B cell (primary cell): Measurements from ENCODE around the gene CACNG6. TPM values are rescaled to one million over a fixed set of nuclear protein-coding genes. Genes with fewer than 3 reads are reported as not detected.

Experiments used
- ATAC-seq: fragments of 200-7000 bp; cut with Tn5 transposase; one replicate; pipeline ENCODE4 v1.10.0; 2021; ENCODE audit warnings: low read depth, mild to moderate bottlenecking, moderate number of reproducible peaks, moderate library complexity
- CTCF ChIA-PET: fragments of 350-600 bp; sonication (Branson Sonifier 250); formaldehyde crosslinking; loops from one replicate; lab custom pipeline; 2021; ENCODE audit warnings: antibody characterized with exemption, inconsistent platforms; lab: Charles Lee
- POLR2A ChIA-PET: fragments of 350-600 bp; sonication (Branson Sonifier 250); formaldehyde crosslinking; loops from one replicate; lab custom pipeline; 2021; ENCODE audit warnings: antibody characterized with exemption; lab: Charles Lee
- DNase-seq: peaks from one replicate; pipeline ENCODE4 v3.0.0; 2013
- H2AFZ ChIP-seq: 2 replicates; pipeline ENCODE4 v1.6.1; 2012; ENCODE audit warnings: mild to moderate bottlenecking, low read depth, low read length; ENCODE audit not compliant: insufficient read depth, poor library complexity, severe bottlenecking
- H3K27ac ChIP-seq, 2 donors: 1 replicate in 1 of 2; 2 replicates in 1 of 2; pipeline ENCODE4 v1.5.1; 2012 to 2013; ENCODE audit warnings: low read length in 2 of 2, mild to moderate bottlenecking in 2 of 2, moderate library complexity in 1 of 2
- H3K27me3 ChIP-seq, 4 experiments: fragments of 200-600 bp in 1 of 4; sonication (generic) in 1 of 4; replicated peaks in 1 of 4; 1 replicate in 2 of 4; 2 replicates in 2 of 4; pipeline versions ENCODE4 v1.6.1 to v1.7.0; 2013 to 2016; ENCODE audit warnings: low read length in 3 of 4, mild to moderate bottlenecking in 2 of 4, mixed read lengths in 1 of 4, moderate library complexity in 1 of 4; ENCODE audit not compliant: insufficient read depth in 4 of 4, control insufficient read depth in 3 of 4; ENCODE audit errors: control extremely low read depth in 1 of 4
- H3K36me3 ChIP-seq, 2 experiments: replicated peaks in 1 of 2; 1 replicate in 1 of 2; 2 replicates in 1 of 2; pipeline versions ENCODE4 v1.6.1 to v1.7.1; 2013; ENCODE audit warnings: low read length in 1 of 2; ENCODE audit not compliant: insufficient read depth in 2 of 2, control insufficient read depth in 1 of 2; ENCODE audit errors: control extremely low read depth in 1 of 2, extremely low read depth in 1 of 2
- H3K4me1 ChIP-seq, 2 donors: fragments of 200-600 bp in 1 of 2; sonication (generic) in 1 of 2; 1 replicate in 1 of 2; 2 replicates in 1 of 2; pipeline versions ENCODE4 v1.5.1 to v1.6.1; 2013 to 2017; ENCODE audit warnings: low read length in 2 of 2; ENCODE audit not compliant: control insufficient read depth in 2 of 2, insufficient read depth in 2 of 2
- H3K4me2 ChIP-seq: replicated peaks from 2 replicates; pipeline ENCODE3; 2012; ENCODE audit warnings: mild to moderate bottlenecking, low read depth, low read length; ENCODE audit not compliant: poor library complexity, severe bottlenecking
- H3K4me3 ChIP-seq, 5 experiments: fragments of 200-600 bp in 1 of 5; sonication (generic) in 1 of 5; 1 replicate in 3 of 5; 2 replicates in 2 of 5; pipeline versions ENCODE4 v1.5.1 to v1.7.0; 2011 to 2016; ENCODE audit warnings: low read length in 4 of 5, mild to moderate bottlenecking in 4 of 5, low read depth in 2 of 5, control low read depth in 1 of 5, moderate library complexity in 1 of 5; ENCODE audit not compliant: insufficient read depth in 1 of 5; ENCODE audit errors: control extremely low read depth in 1 of 5, extremely low read depth in 1 of 5
- H3K79me2 ChIP-seq: fragments of 200-600 bp; sonication (generic); one replicate; pipeline ENCODE4 v1.6.0; 2016; ENCODE audit warnings: low read length; ENCODE audit not compliant: control insufficient read depth, insufficient read depth
- H3K9ac ChIP-seq: fragments of 200-600 bp; sonication (generic); 2 replicates; pipeline ENCODE4 v1.6.1; 2017; ENCODE audit warnings: mild to moderate bottlenecking, low read length, moderate library complexity
- H3K9me3 ChIP-seq, 3 donors: one replicate each; pipeline versions ENCODE4 v1.6.1 to v1.7.1; 2013; ENCODE audit warnings: low read length in 2 of 3; ENCODE audit not compliant: control insufficient read depth in 2 of 3, insufficient read depth in 1 of 3; ENCODE audit errors: control extremely low read depth in 1 of 3
- H4K20me1 ChIP-seq: 2 replicates; pipeline ENCODE4 v1.6.0; 2012; ENCODE audit warnings: mild to moderate bottlenecking, low read length; ENCODE audit not compliant: insufficient read depth, control insufficient read depth, poor library complexity, severe bottlenecking
- H3K27ac Mint-ChIP-seq: one replicate; pipeline ENCODE4 v1.8.0; 2021; ENCODE audit warnings: mixed read lengths
- H3K27me3 Mint-ChIP-seq: one replicate; pipeline ENCODE4 v1.8.0; 2021; ENCODE audit warnings: mixed read lengths
- H3K4me1 Mint-ChIP-seq: one replicate; pipeline ENCODE4 v1.8.0; 2021; ENCODE audit warnings: mixed read lengths
- H3K4me3 Mint-ChIP-seq: one replicate; pipeline ENCODE4 v1.8.0; 2021; ENCODE audit warnings: mixed read lengths
- H3K9me3 Mint-ChIP-seq: one replicate; pipeline ENCODE4 v1.8.0; 2022; ENCODE audit warnings: mixed read lengths; ENCODE audit not compliant: insufficient read depth
- EZH2 ChIP-seq: IDR thresholded peaks from 2 replicates; pipeline ENCODE4 v1.6.1; 2012; ENCODE audit warnings: borderline replicate concordance, low read depth, mild to moderate bottlenecking, moderate library complexity, low read length; ENCODE audit not compliant: insufficient read depth, poor library complexity, severe bottlenecking
- WGBS: methylation state at CpG from one replicate; pipeline ENCODE4 v1.1.5; 2013; ENCODE audit warnings: missing lambda C conversion rate; ENCODE audit not compliant: insufficient coverage; 5-methylcytosine and 5-hydroxymethylcytosine counted together
- intact Hi-C: fragments of 100-400 bp; cut with micrococcal nuclease; formaldehyde crosslinking; loops from one replicate; pipeline ENCODE4 v1.10.0; 2022
- polyA plus RNA-seq: library from polyadenylated mRNA; depleted of rRNA; stranded (reverse); fragments of >200 nt; gene quantifications from 2 replicates; pipeline ENCODE4 v1.2.3, GENCODE V29; 2012
- small RNA-seq: library from RNA; depleted of rRNA; stranded (forward); fragments of <200 nt; gene quantifications from one replicate; pipeline ENCODE3, GENCODE V24; 2012; ENCODE audit warnings: low replicate concordance, low read depth; ENCODE audit not compliant: insufficient read length
- total RNA-seq, 2 donors: library from RNA; stranded (reverse); fragments of 120-200 nt in 1 of 2; gene quantifications; 1 replicate in 1 of 2; 2 replicates in 1 of 2; pipeline versions ENCODE4 v1.2.3 to v1.2.4, GENCODE V29; 2013 to 2022
- TF ChIP-seq, protein P1 (sequence below): fragments of 200-600 bp; IDR thresholded peaks from one replicate; pipeline ENCODE4 v1.8.0; 2022; ENCODE audit warnings: antibody characterized with exemption, mild to moderate bottlenecking

The CACNG6 gene
- total and polyA plus RNA-seq, 2 donors (not counting 1 experiment from before 2014, with no cell fraction given) = not detected

- TF ChIP-seq, protein P1, sequence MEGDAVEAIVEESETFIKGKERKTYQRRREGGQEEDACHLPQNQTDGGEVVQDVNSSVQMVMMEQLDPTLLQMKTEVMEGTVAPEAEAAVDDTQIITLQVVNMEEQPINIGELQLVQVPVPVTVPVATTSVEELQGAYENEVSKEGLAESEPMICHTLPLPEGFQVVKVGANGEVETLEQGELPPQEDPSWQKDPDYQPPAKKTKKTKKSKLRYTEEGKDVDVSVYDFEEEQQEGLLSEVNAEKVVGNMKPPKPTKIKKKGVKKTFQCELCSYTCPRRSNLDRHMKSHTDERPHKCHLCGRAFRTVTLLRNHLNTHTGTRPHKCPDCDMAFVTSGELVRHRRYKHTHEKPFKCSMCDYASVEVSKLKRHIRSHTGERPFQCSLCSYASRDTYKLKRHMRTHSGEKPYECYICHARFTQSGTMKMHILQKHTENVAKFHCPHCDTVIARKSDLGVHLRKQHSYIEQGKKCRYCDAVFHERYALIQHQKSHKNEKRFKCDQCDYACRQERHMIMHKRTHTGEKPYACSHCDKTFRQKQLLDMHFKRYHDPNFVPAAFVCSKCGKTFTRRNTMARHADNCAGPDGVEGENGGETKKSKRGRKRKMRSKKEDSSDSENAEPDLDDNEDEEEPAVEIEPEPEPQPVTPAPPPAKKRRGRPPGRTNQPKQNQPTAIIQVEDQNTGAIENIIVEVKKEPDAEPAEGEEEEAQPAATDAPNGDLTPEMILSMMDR = no peak
- TF ChIP-seq EZH2 = no peak
- H3K4me2 ChIP-seq = no peak overlapping the region
- H3K9ac ChIP-seq = no peak overlapping the region
- Mint-ChIP-seq H3K27me3 (peaks cover 29% of the 10 kb centered on the region), H3K27ac (no peak overlapping the region), H3K9me3 (peaks cover 7% of the 10 kb centered on the region), H3K4me3 (no peak overlapping the region), H3K4me1 (no peaks in the 10 kb centered on the region)
- DNase-seq (no peak), ATAC-seq (no peak)
- no peaks in the 10 kb centered on the region for H3K36me3 ChIP-seq
- peaks cover 0 to 3% (median 0%) of the 10 kb centered on the region in 4 experiments for H3K27me3 ChIP-seq
- H3K27ac ChIP-seq = no peak overlapping the region
- intact Hi-C loops = no loop called here
- no peak overlapping the region for H2AFZ ChIP-seq
- 100% methylated on average over 2 of the region's 4 CpGs for WGBS
- ChIA-PET CTCF (no interaction called here), POLR2A (no interaction called here)
- H3K9me3 ChIP-seq = peaks cover 0 to 10% (median 0%) of the 10 kb centered on the region in 3 donors
- H3K4me3 ChIP-seq = no peak overlapping the region
- no peaks in the 10 kb centered on the region for H3K79me2 ChIP-seq
- H3K4me1 ChIP-seq = no peaks in the 10 kb centered on the region
- no peaks in the 10 kb centered on the region for H4K20me1 ChIP-seq
Observed at GRCh38 chr19:54047616-54048015, 56.2 kb downstream of the CACNG6 start.

Small RNAs within 50 kb of the gene (small RNA-seq; reads per million reads assigned to genes)
- gene AC012314.20 = not detected

Other genes with a start within 250 kb of the CACNG6 start
- gene NLRP12, start 167.3 kb upstream of the CACNG6 start, total RNA-seq = not detected in 2 replicates
- 0.22 and 0.26 TPM in 2 replicates for gene NLRP12, start 167.3 kb upstream of the CACNG6 start, polyA plus RNA-seq
- gene MYADM, start 123.8 kb upstream of the CACNG6 start, total RNA-seq = 18.5 and 18.9 TPM in 2 replicates
- gene MYADM, start 123.8 kb upstream of the CACNG6 start, polyA plus RNA-seq = 172 and 184 TPM in 2 replicates
- gene PRKCG, start 109.4 kb upstream of the CACNG6 start, total RNA-seq = not detected in 2 replicates
- gene PRKCG, start 109.4 kb upstream of the CACNG6 start, polyA plus RNA-seq = 0.31 and 2.6 TPM in 2 replicates
- gene CACNG7, start 82.4 kb upstream of the CACNG6 start, total RNA-seq = not detected in 2 replicates
- gene CACNG7, start 82.4 kb upstream of the CACNG6 start, polyA plus RNA-seq = not detected in 2 replicates
- not detected in 2 replicates for gene CACNG8, start 28.7 kb upstream of the CACNG6 start, total RNA-seq
- not detected in 2 replicates for gene CACNG8, start 28.7 kb upstream of the CACNG6 start, polyA plus RNA-seq
- not detected in 2 replicates for gene VSTM1, start 72.3 kb downstream of the CACNG6 start, total RNA-seq
- 0.58 and 0.82 TPM in 2 replicates for gene VSTM1, start 72.3 kb downstream of the CACNG6 start, polyA plus RNA-seq
- not detected in 2 replicates for gene TARM1, start 89.7 kb downstream of the CACNG6 start, total RNA-seq
- not detected in 2 replicates for gene TARM1, start 89.7 kb downstream of the CACNG6 start, polyA plus RNA-seq
- not detected in 2 replicates for gene OSCAR, start 109.2 kb downstream of the CACNG6 start, total RNA-seq
- 1.1 and 1.7 TPM in 2 replicates for gene OSCAR, start 109.2 kb downstream of the CACNG6 start, polyA plus RNA-seq
- gene NDUFA3, start 111.2 kb downstream of the CACNG6 start, total RNA-seq = 91.8 and 94.4 TPM in 2 replicates
- 46.6 and 55.4 TPM in 2 replicates for gene NDUFA3, start 111.2 kb downstream of the CACNG6 start, polyA plus RNA-seq
- gene TFPT, start 124.0 kb downstream of the CACNG6 start, total RNA-seq = 10.4 and 12.7 TPM in 2 replicates
- 8.4 and 8.7 TPM in 2 replicates for gene TFPT, start 124.0 kb downstream of the CACNG6 start, polyA plus RNA-seq
- gene PRPF31, start 124.1 kb downstream of the CACNG6 start, total RNA-seq = 65.4 and 66.2 TPM in 2 replicates
- gene PRPF31, start 124.1 kb downstream of the CACNG6 start, polyA plus RNA-seq = 61.2 and 62.4 TPM in 2 replicates
- 71.0 and 82.1 TPM in 2 replicates for gene CNOT3, start 146.1 kb downstream of the CACNG6 start, total RNA-seq
- gene CNOT3, start 146.1 kb downstream of the CACNG6 start, polyA plus RNA-seq = 28.1 and 28.5 TPM in 2 replicates
- gene LENG1, start 168.1 kb downstream of the CACNG6 start, total RNA-seq = 13.7 and 16.5 TPM in 2 replicates
- 9.0 and 9.2 TPM in 2 replicates for gene LENG1, start 168.1 kb downstream of the CACNG6 start, polyA plus RNA-seq
- gene TMC4, start 181.5 kb downstream of the CACNG6 start, total RNA-seq = not detected in 2 replicates
- gene TMC4, start 181.5 kb downstream of the CACNG6 start, polyA plus RNA-seq = not detected in 2 replicates
- 34.8 and 37.8 TPM in 2 replicates for gene MBOAT7, start 197.9 kb downstream of the CACNG6 start, total RNA-seq
- 18.6 and 22.3 TPM in 2 replicates for gene MBOAT7, start 197.9 kb downstream of the CACNG6 start, polyA plus RNA-seq
- 23.5 and 25.1 TPM in 2 replicates for gene TSEN34, start 199.7 kb downstream of the CACNG6 start, total RNA-seq
- 17.6 and 18.2 TPM in 2 replicates for gene TSEN34, start 199.7 kb downstream of the CACNG6 start, polyA plus RNA-seq
- gene RPS9, start 209.2 kb downstream of the CACNG6 start, total RNA-seq = 1,512 and 1,603 TPM in 2 replicates
- gene RPS9, start 209.2 kb downstream of the CACNG6 start, polyA plus RNA-seq = 3,492 and 3,905 TPM in 2 replicates
- gene LILRB3, start 231.4 kb downstream of the CACNG6 start, total RNA-seq = 0.25 and 0.34 TPM in 2 replicates
- 1.0 and 2.3 TPM in 2 replicates for gene LILRB3, start 231.4 kb downstream of the CACNG6 start, polyA plus RNA-seq